Smooth muscle cell (in vitro differentiated cells): Measurements from ENCODE around the gene PET117. TPM values are rescaled to one million over a fixed set of nuclear protein-coding genes. Genes with fewer than 3 reads are reported as not detected.

Experiments used
- DNase-seq: peaks from one replicate; lab custom pipeline; 2025; ENCODE audit not compliant: unreplicated experiment; lab: John Stamatoyannopoulos, UW
- H2AFZ ChIP-seq: fragments of 200-600 bp; sonication (generic); 2 replicates; pipeline ENCODE4 v1.6.0; 2016; ENCODE audit warnings: antibody characterized with exemption, low read depth, mild to moderate bottlenecking
- H3F3A ChIP-seq: fragments of 200-600 bp; sonication (generic); 2 replicates; pipeline ENCODE4 v1.6.0; 2017; ENCODE audit warnings: antibody characterized with exemption, low read depth
- H3K27ac ChIP-seq: fragments of 200-600 bp; sonication (generic); 2 replicates; pipeline ENCODE4 v1.5.1; 2016; ENCODE audit warnings: low read depth, mild to moderate bottlenecking
- H3K27me3 ChIP-seq: fragments of 200-600 bp; sonication (generic); 2 replicates; pipeline ENCODE4 v1.6.1; 2016; ENCODE audit warnings: low read depth, mild to moderate bottlenecking
- H3K36me3 ChIP-seq: fragments of 200-600 bp; sonication (generic); 2 replicates; pipeline ENCODE4 v1.5.1; 2016; ENCODE audit warnings: low read depth
- H3K4me1 ChIP-seq: fragments of 200-600 bp; sonication (generic); 2 replicates; pipeline ENCODE4 v1.5.1; 2016; ENCODE audit warnings: low read depth
- H3K4me2 ChIP-seq: fragments of 200-600 bp; sonication (generic); 2 replicates; pipeline ENCODE4 v1.6.0; 2016; ENCODE audit warnings: mild to moderate bottlenecking
- H3K4me3 ChIP-seq: fragments of 200-600 bp; sonication (generic); 2 replicates; pipeline ENCODE4 v1.5.1; 2016; ENCODE audit warnings: mild to moderate bottlenecking
- H3K79me2 ChIP-seq: fragments of 200-600 bp; sonication (generic); 2 replicates; pipeline ENCODE4 v1.6.0; 2016; ENCODE audit warnings: low read depth, mild to moderate bottlenecking
- H3K9ac ChIP-seq: fragments of 200-600 bp; sonication (generic); 2 replicates; pipeline ENCODE4 v1.6.0; 2016; ENCODE audit warnings: low read depth
- H3K9me3 ChIP-seq: fragments of 200-600 bp; sonication (generic); replicated peaks from 2 replicates; pipeline ENCODE4 v1.5.1; 2016; ENCODE audit warnings: low read depth
- H4K20me1 ChIP-seq: fragments of 200-600 bp; sonication (generic); 2 replicates; pipeline ENCODE4 v1.6.0; 2016; ENCODE audit warnings: low read depth
- WGBS: methylation state at CpG from one replicate; pipeline ENCODE4 v1.1.7; 2016; ENCODE audit warnings: low lambda C conversion rate; 5-methylcytosine and 5-hydroxymethylcytosine counted together
- polyA plus RNA-seq: library from polyadenylated mRNA; unstranded; fragments of >200 nt; fragmentation: Nextera tagmentation; extraction: Ambion mirVana; gene quantifications from 2 replicates; pipeline ENCODE4 v1.2.1, GENCODE V29; 2016
- total RNA-seq: library from RNA; depleted of rRNA; stranded (reverse); fragments of >200 nt; gene quantifications from 2 replicates; pipeline ENCODE4 v1.2.3, GENCODE V29; 2014
- TF ChIP-seq, protein P1 (sequence below): fragments of 200-600 bp; sonication (generic); IDR thresholded peaks from 2 replicates; pipeline ENCODE4 v1.5.1; 2017; ENCODE audit warnings: borderline replicate concordance, mild to moderate bottlenecking, antibody characterized with exemption; ENCODE audit not compliant: insufficient read depth, poor library complexity, severe bottlenecking

The PET117 gene
- total and polyA plus RNA-seq, 2 experiments from 2014 or later = 8.6 to 9.6 TPM

DNA sequence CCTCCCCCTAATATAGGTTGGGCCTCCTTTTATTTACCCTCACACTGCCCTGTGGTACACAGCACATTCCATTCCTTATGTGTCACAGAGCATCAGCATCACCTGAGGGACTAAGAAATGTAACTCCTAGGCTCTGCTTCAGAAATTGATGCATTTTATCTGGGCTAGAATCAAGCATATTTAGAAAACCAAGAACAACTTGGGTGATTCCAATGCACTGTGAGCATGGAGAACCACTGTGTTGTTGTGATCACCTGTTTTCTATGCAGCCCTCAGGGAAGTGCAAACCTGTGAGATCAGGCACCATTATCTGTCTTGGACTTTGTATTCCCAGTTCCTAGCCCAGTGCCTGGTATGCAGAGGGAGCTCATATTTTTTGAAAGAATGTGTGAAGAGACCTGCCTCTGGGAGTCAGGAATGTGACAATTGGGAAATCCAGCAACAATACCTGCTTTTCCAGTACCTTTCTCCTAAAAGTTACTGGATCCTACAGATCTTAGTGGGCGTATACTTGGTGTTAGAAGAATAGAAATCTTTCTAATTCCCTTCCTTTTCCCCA is 7.0 kb downstream of the PET117 start:
- 80% methylated on average over 1 of the region's 1 CpG for WGBS
- peak overlapping the region; percentile 23 for H3K27ac ChIP-seq

DNA sequence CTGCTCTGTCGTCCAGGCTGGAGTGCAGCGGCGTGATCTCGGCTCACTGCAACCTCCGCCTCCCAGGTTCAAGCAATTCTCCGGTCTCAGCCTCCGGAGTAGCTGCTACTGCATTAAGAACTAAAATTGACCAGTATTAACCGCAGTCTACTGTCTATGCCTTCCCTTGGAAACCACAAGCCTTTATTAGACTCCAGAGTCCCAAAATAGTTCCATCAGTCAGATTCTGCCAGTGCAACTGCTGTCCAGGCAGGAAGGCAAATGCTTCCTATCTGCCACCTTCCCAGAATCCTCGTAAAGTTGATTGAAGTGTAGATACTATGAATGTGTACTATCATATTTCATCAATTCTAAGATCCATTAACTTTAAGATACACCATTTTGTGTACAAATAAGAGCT is 16.7 kb downstream of the PET117 start:
- H3K9ac ChIP-seq = no peak overlapping the region
- no peak overlapping the region for H3K4me2 ChIP-seq
- no peaks in the 10 kb centered on the region for H3K9me3 ChIP-seq
- 98% methylated on average over 9 of the region's 9 CpGs for WGBS
- no peaks in the 10 kb centered on the region for H3F3A ChIP-seq
- H2AFZ ChIP-seq = no peak overlapping the region
- no peaks in the 10 kb centered on the region for H3K36me3 ChIP-seq
- TF ChIP-seq, protein P1, sequence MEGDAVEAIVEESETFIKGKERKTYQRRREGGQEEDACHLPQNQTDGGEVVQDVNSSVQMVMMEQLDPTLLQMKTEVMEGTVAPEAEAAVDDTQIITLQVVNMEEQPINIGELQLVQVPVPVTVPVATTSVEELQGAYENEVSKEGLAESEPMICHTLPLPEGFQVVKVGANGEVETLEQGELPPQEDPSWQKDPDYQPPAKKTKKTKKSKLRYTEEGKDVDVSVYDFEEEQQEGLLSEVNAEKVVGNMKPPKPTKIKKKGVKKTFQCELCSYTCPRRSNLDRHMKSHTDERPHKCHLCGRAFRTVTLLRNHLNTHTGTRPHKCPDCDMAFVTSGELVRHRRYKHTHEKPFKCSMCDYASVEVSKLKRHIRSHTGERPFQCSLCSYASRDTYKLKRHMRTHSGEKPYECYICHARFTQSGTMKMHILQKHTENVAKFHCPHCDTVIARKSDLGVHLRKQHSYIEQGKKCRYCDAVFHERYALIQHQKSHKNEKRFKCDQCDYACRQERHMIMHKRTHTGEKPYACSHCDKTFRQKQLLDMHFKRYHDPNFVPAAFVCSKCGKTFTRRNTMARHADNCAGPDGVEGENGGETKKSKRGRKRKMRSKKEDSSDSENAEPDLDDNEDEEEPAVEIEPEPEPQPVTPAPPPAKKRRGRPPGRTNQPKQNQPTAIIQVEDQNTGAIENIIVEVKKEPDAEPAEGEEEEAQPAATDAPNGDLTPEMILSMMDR = no peak
- no peak overlapping the region for H3K4me3 ChIP-seq
- H4K20me1 ChIP-seq = no peaks in the 10 kb centered on the region
- no peak for DNase-seq
- no peak overlapping the region for H3K27ac ChIP-seq
- H3K27me3 ChIP-seq = no peaks in the 10 kb centered on the region
- no peaks in the 10 kb centered on the region for H3K79me2 ChIP-seq
- H3K4me1 ChIP-seq = no peaks in the 10 kb centered on the region

More for the DNA sequence above, 7.0 kb downstream of the PET117 start:
- Histone ChIP-seq H3K79me2 (peaks cover 8% of the 10 kb centered on the region), H3K9ac (no peak overlapping the region), H3F3A (no peaks in the 10 kb centered on the region), H3K4me1 (no peaks in the 10 kb centered on the region), H4K20me1 (no peaks in the 10 kb centered on the region), H2AFZ (no peak overlapping the region), H3K4me3 (no peak overlapping the region), H3K9me3 (no peaks in the 10 kb centered on the region), H3K27me3 (no peaks in the 10 kb centered on the region), H3K4me2 (no peak overlapping the region), H3K36me3 (no peaks in the 10 kb centered on the region)
- no peak for DNase-seq
- TF ChIP-seq, protein P1 = no peak

DNA sequence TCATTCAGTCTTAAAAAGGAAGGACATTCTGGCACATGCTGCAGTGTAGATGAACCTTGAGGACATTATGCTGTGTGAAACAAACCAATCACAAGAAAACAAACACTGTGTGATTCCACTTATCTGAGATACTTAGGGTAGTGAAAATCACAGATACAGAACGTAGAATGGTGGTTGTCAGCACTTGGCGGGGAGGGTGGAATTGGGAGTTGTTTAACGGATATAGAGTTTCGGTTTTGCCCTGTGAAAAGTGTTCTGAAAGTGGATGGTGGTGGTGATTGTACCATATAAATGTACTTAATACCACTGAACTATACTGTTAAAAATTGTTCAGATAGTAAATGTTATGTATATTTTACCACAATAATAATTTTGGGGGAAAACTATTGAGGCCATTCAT is 18.4 kb downstream of the PET117 start:
- H3K4me1 ChIP-seq = no peaks in the 10 kb centered on the region
- H4K20me1 ChIP-seq = no peaks in the 10 kb centered on the region
- no peaks in the 10 kb centered on the region for H3F3A ChIP-seq
- no peak overlapping the region for H3K27ac ChIP-seq
- no peak for DNase-seq
- TF ChIP-seq, protein P1 = no peak
- no peaks in the 10 kb centered on the region for H3K79me2 ChIP-seq
- H3K4me2 ChIP-seq = no peak overlapping the region
- no peak overlapping the region for H3K4me3 ChIP-seq
- no peak overlapping the region for H2AFZ ChIP-seq
- no peaks in the 10 kb centered on the region for H3K36me3 ChIP-seq
- no peaks in the 10 kb centered on the region for H3K27me3 ChIP-seq
- no peaks in the 10 kb centered on the region for H3K9me3 ChIP-seq
- H3K9ac ChIP-seq = no peak overlapping the region
- WGBS = 96% methylated on average over 4 of the region's 4 CpGs

DNA sequence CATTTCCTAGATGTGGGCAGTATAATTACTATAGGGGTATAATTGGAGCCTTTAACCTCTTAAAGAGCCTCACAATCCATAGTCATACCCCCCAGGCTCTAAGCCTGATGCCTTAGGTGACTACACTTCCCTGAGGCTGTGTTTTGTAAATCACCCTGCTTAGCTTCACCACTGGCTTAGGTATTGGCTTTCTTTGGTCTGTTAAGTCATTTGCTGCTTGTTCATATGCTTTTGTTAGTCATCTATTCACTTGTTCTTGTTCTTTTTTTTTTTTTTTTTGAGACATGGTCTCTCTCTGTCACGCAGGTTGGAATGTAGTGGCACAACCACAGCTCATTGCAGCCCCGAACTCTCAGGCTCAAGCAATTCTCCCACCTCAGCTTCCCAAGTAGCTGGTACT is 26.7 kb downstream of the PET117 start:
- H3K27ac ChIP-seq = no peak overlapping the region
- H3K9me3 ChIP-seq = no peaks in the 10 kb centered on the region
- peaks cover 4% of the 10 kb centered on the region for H4K20me1 ChIP-seq
- no peaks in the 10 kb centered on the region for H3K36me3 ChIP-seq
- 63% methylated on average over 2 of the region's 2 CpGs for WGBS
- H3K79me2 ChIP-seq = peaks cover 5% of the 10 kb centered on the region
- no peaks in the 10 kb centered on the region for H3K4me1 ChIP-seq
- DNase-seq = no peak
- H3K27me3 ChIP-seq = no peaks in the 10 kb centered on the region
- H3K4me3 ChIP-seq = no peak overlapping the region
- H3K9ac ChIP-seq = no peak overlapping the region
- H3F3A ChIP-seq = no peaks in the 10 kb centered on the region
- TF ChIP-seq, protein P1 = no peak
- H2AFZ ChIP-seq = no peak overlapping the region
- no peak overlapping the region for H3K4me2 ChIP-seq
